Loucy (cell line): ENCODE data around the gene DNAAF8.

Source experiments
- H2AFZ ChIP-seq: fragments of 200-600 bp; sonication (generic); 2 replicates; pipeline ENCODE4 v1.6.0; 2016; ENCODE audit warnings: antibody characterized with exemption, mild to moderate bottlenecking, low read length, moderate library complexity
- H3F3A ChIP-seq: fragments of 200-600 bp; 2 replicates; pipeline ENCODE4 v1.6.0; 2016; ENCODE audit warnings: antibody characterized with exemption, low read depth, mild to moderate bottlenecking
- H3K27me3 ChIP-seq: fragments of 200-600 bp; sonication (generic); 2 replicates; pipeline ENCODE4 v1.6.1; 2014; ENCODE audit warnings: low read length, mild to moderate bottlenecking; ENCODE audit not compliant: insufficient read depth, poor library complexity, severe bottlenecking
- H3K36me3 ChIP-seq: fragments of 200-600 bp; sonication (generic); 2 replicates; pipeline ENCODE4 v1.6.1; 2016; ENCODE audit warnings: low read length; ENCODE audit not compliant: insufficient read depth
- H3K4me1 ChIP-seq: fragments of 200-600 bp; sonication (generic); 2 replicates; pipeline ENCODE4 v1.5.1; 2014; ENCODE audit warnings: low read length, mild to moderate bottlenecking; ENCODE audit not compliant: insufficient read depth, poor library complexity, severe bottlenecking
- H3K4me2 ChIP-seq: fragments of 200-600 bp; sonication (generic); 2 replicates; pipeline ENCODE4 v1.6.0; 2014; ENCODE audit warnings: antibody characterized with exemption, low read length, low read depth, mild to moderate bottlenecking; ENCODE audit not compliant: poor library complexity, severe bottlenecking
- H3K4me3 ChIP-seq: fragments of 200-600 bp; sonication (generic); 2 replicates; pipeline ENCODE4 v1.5.1; 2014; ENCODE audit warnings: low read length, mild to moderate bottlenecking, mixed read lengths; ENCODE audit not compliant: poor library complexity, severe bottlenecking
- H3K79me2 ChIP-seq: fragments of 200-600 bp; sonication (generic); 2 replicates; pipeline ENCODE4 v1.6.1; 2014; ENCODE audit warnings: low read length; ENCODE audit not compliant: insufficient read depth
- H3K9ac ChIP-seq: fragments of 200-600 bp; sonication (generic); 2 replicates; pipeline ENCODE4 v1.6.0; 2014; ENCODE audit warnings: mild to moderate bottlenecking, low read depth, low read length, moderate library complexity; ENCODE audit not compliant: poor library complexity, severe bottlenecking
- H3K9me2 ChIP-seq: fragments of 200-600 bp; sonication (generic); replicated peaks from 2 replicates; pipeline ENCODE4 v1.6.1; 2016; ENCODE audit warnings: low read depth, low read length, mixed read lengths
- H3K9me3 ChIP-seq: fragments of 200-600 bp; sonication (generic); 2 replicates; pipeline ENCODE4 v1.6.1; 2014; ENCODE audit warnings: mild to moderate bottlenecking, antibody characterized with exemption, low read length, low read depth; ENCODE audit not compliant: insufficient read depth
- H4K20me1 ChIP-seq: fragments of 200-600 bp; sonication (generic); 2 replicates; pipeline ENCODE4 v1.6.0; 2014; ENCODE audit warnings: antibody characterized with exemption, low read length, mild to moderate bottlenecking; ENCODE audit not compliant: insufficient read depth, poor library complexity, severe bottlenecking
- EZH2phosphoT487 ChIP-seq: fragments of 200-600 bp; IDR thresholded peaks from 2 replicates; pipeline ENCODE4 v1.6.1; 2018; ENCODE audit warnings: antibody characterized with exemption, mild to moderate bottlenecking, moderate library complexity, borderline replicate concordance
- TF ChIP-seq, protein P1 (sequence below): fragments of 200-600 bp; sonication (generic); conservative IDR thresholded peaks from 2 replicates; pipeline ENCODE4 v1.5.1; 2014; ENCODE audit warnings: mild to moderate bottlenecking, antibody characterized with exemption, low read length

The DNAAF8 gene

DNA sequence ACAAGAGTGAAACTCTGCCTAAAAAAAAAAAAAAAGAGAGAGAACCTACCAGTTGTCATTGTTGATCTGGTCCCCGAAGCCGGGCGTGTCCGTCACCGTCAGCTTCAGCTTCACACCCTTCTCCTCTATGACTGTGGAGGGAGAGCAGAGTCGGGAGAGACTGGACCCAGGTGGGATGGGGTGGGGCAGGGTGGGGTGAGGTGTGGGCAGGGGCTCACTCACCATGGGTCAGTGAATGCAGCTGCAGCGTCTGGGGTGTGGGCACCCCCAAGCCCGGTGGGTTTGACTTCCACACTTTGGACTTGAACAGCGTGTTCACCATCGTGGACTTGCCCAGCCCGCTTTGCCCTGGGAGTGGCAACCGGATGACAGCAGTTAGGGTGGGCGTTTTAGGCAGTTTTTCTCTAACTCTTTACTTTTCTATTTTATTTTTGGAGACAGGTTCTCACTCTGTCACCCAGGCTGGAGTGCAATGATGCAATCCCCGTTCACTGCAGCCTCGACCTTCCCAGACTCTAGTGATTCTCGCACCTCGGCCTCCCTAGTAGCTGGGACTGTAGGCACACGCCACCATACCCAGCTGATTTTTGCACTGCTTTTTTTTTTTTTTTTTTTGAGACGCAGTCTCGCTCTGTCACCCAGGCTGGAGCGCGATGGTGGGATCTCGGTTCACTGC is 51.6 kb downstream of the DNAAF8 start:
- TF ChIP-seq, protein P1, sequence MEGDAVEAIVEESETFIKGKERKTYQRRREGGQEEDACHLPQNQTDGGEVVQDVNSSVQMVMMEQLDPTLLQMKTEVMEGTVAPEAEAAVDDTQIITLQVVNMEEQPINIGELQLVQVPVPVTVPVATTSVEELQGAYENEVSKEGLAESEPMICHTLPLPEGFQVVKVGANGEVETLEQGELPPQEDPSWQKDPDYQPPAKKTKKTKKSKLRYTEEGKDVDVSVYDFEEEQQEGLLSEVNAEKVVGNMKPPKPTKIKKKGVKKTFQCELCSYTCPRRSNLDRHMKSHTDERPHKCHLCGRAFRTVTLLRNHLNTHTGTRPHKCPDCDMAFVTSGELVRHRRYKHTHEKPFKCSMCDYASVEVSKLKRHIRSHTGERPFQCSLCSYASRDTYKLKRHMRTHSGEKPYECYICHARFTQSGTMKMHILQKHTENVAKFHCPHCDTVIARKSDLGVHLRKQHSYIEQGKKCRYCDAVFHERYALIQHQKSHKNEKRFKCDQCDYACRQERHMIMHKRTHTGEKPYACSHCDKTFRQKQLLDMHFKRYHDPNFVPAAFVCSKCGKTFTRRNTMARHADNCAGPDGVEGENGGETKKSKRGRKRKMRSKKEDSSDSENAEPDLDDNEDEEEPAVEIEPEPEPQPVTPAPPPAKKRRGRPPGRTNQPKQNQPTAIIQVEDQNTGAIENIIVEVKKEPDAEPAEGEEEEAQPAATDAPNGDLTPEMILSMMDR = no peak
- H2AFZ ChIP-seq = no peak overlapping the region
- H3K79me2 ChIP-seq = no peaks in the 10 kb centered on the region
- H3K4me3 ChIP-seq = no peak overlapping the region
- no peaks in the 10 kb centered on the region for H3K27me3 ChIP-seq
- H3K4me2 ChIP-seq = no peak overlapping the region
- no peak overlapping the region for H3K9ac ChIP-seq
- no peaks in the 10 kb centered on the region for H3K9me3 ChIP-seq
- H4K20me1 ChIP-seq = no peaks in the 10 kb centered on the region
- no peaks in the 10 kb centered on the region for H3F3A ChIP-seq
- no peaks in the 10 kb centered on the region for H3K4me1 ChIP-seq
- H3K9me2 ChIP-seq = no peaks in the 10 kb centered on the region
- no peaks in the 10 kb centered on the region for H3K36me3 ChIP-seq

DNA sequence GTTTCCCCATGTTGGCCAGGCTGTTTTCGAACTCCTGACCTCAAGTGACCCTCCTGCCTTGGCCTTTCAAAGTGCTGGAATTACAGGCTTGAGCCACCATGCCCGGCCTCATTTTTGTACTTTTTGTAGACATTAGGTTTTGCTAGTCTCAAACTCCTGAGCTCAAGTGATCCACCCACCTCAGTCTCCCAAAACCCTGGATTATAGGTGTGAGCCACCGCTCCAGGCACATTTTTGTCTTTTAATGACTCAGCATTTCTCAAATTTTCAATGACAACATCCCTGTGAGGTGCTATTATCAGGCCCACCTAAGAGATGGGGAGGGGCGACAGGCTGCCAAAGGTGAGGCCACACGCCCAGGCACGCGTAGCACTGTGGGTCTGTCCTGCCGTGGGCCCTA is 52.7 kb downstream of the DNAAF8 start:
- H3K4me3 ChIP-seq = no peak overlapping the region
- H3K4me1 ChIP-seq = no peaks in the 10 kb centered on the region
- H3K9ac ChIP-seq = no peak overlapping the region
- H4K20me1 ChIP-seq = no peaks in the 10 kb centered on the region
- no peaks in the 10 kb centered on the region for H3K79me2 ChIP-seq
- no peak overlapping the region for H3K4me2 ChIP-seq
- TF ChIP-seq, protein P1 = no peak
- no peak for TF ChIP-seq EZH2phosphoT487
- no peaks in the 10 kb centered on the region for H3K9me2 ChIP-seq
- no peaks in the 10 kb centered on the region for H3F3A ChIP-seq
- no peaks in the 10 kb centered on the region for H3K36me3 ChIP-seq
- no peaks in the 10 kb centered on the region for H3K9me3 ChIP-seq
- H2AFZ ChIP-seq = no peak overlapping the region
- no peaks in the 10 kb centered on the region for H3K27me3 ChIP-seq

DNA sequence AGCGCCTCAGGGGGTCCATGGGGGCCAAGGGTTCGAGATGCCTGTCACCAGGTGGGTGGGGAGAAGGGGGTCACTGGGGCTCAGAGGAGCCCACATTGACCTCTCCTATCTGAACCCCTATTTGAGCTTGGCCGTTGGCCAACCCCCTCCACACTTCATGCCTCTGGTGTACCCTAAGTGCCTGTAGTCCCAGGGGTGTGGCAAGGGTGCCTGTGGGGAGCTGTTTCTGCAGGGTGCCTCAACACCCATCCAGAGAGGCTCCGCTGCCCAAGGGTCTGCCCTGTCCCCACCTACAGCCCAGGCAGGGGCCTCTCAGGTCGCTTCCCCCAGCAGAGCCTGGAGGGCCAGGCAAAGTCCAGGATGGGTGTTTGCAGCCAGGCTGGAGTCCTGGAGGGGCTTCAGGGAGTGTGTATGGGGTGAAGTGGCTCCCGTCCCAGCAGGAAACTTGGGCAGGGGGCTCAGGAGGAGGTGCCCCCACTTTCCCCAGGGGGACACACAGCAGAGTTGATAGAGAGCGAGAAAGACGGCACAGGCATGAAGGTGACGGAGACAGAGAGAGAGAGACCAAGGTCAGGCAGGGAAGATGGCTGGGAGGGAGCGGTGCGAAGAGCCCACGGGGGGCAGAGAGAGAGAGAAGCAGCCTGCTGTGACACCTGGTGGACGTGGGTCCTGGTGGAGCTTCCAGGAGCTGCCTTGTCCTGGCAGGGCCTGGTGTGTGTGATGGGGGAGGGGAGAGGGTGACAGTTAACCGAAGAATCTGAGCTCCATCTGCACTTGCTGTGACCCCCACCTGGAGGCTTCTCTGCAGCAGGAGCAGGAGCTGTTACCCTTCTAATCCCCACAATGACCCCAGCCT is 53.5 kb downstream of the DNAAF8 start, which contains the start of gene SEPTIN12:
SEPTIN12 (minus strand) TSS at position 719 of the 856 bp plus-strand sequence; CDS start at position 19, 700 bp downstream.
- Histone ChIP-seq H3K9me3 (no peaks in the 10 kb centered on the region), H3K9me2 (no peaks in the 10 kb centered on the region), H3F3A (no peaks in the 10 kb centered on the region), H3K4me3 (no peak within 1 kb of the TSS), H3K9ac (no peak within 1 kb of the TSS), H2AFZ (no peak within 1 kb of the TSS; the same call in 1 of the 2 replicates), H3K79me2 (no peaks in the 10 kb centered on the region), H3K36me3 (no peaks in the 10 kb centered on the region), H3K4me1 (no peaks in the 10 kb centered on the region), H3K4me2 (no peak within 1 kb of the TSS), H4K20me1 (no peaks in the 10 kb centered on the region), H3K27me3 (no peaks in the 10 kb centered on the region)
- TF ChIP-seq EZH2phosphoT487 = no peak
- TF ChIP-seq, protein P1 = no peak
